HG03558 (cell line): ENCODE results near the gene TSPY3.
"Not testable (repeated sequence)": the region's sequence is repeated elsewhere in the genome, so short reads cannot be mapped to it uniquely, and the experiment has no call there.

Source experiments
- ATAC-seq: cut with Tn5 transposase; IDR thresholded peaks from one replicate; pipeline ENCODE4 v1.9.1; 2021; ENCODE audit warnings: moderate number of reproducible peaks; ENCODE audit not compliant: unreplicated experiment; ENCODE audit errors: extremely low read depth

The TSPY3 gene

GRCh38 chrY:9398121-9398520, at the start of gene TSPY3:
Gene TSPY3 (plus strand): TSS chrY:9398421. CDS start chrY:9398467, 46 bp downstream.
- ATAC-seq, result not testable (repeated sequence)

- ATAC-seq, result not testable (repeated sequence)
Measured at GRCh38 chrY:9357497-9357896, 40.7 kb upstream of the TSPY3 start, which contains the start of gene TSPY8. Gene TSPY8 (plus strand): TSS chrY:9357797. CDS start chrY:9357843, 46 bp downstream.

GRCh38 chrY:9396527-9396926, 1.7 kb upstream of the TSPY3 start:
- not testable (repeated sequence) for ATAC-seq
